SW 1271 (cell line): ENCODE results near the gene FOXC2.

Experiments used
- DNase-seq, 2 experiments: peaks; one replicate each; lab custom pipeline; 2025; lab: John Stamatoyannopoulos, UW

FOXC2 gene

GRCh38 chr16:86573646-86574508, 7.2 kb downstream of the FOXC2 start:
- no peak for DNase-seq

GRCh38 chr16:86574646-86575045, 8.0 kb downstream of the FOXC2 start:
- no peak for DNase-seq

- DNase-seq: no peak
These were observed 8.6 kb downstream of the FOXC2 start for GRCh38 chr16:86575095-86575685.

GRCh38 chr16:86575754-86576557, 9.3 kb downstream of the FOXC2 start:
- peak; percentile 38 to 82 for DNase-seq

- DNase-seq: no peak
These were observed 10.1 kb downstream of the FOXC2 start for GRCh38 chr16:86576591-86577313.

GRCh38 chr16:86577314-86577971, 10.8 kb downstream of the FOXC2 start:
- no peak for DNase-seq

- DNase-seq: no peak
These were observed 11.5 kb downstream of the FOXC2 start, which contains the start of gene FOXL1 for GRCh38 chr16:86578061-86578599. FOXL1 (plus strand) TSS chr16:86578549; CDS start chr16:86578724, 175 bp downstream.

- no peak for DNase-seq
These were observed 12.1 kb downstream of the FOXC2 start for GRCh38 chr16:86578611-86579267.

- no peak for DNase-seq
These were observed 12.8 kb downstream of the FOXC2 start for GRCh38 chr16:86579268-86580062.

GRCh38 chr16:86580063-86580790, 13.6 kb downstream of the FOXC2 start:
- no peak for DNase-seq

- no peak for DNase-seq
These were observed 14.2 kb downstream of the FOXC2 start for GRCh38 chr16:86580791-86581170.

GRCh38 chr16:86581458-86581857, 14.8 kb downstream of the FOXC2 start:
- no peak for DNase-seq

GRCh38 chr16:86584071-86584685, 17.5 kb downstream of the FOXC2 start:
- no peak for DNase-seq

GRCh38 chr16:86584726-86585721, 18.4 kb downstream of the FOXC2 start:
- no peak for DNase-seq

- no peak for DNase-seq
These were observed 19.4 kb downstream of the FOXC2 start for GRCh38 chr16:86585821-86586611.

GRCh38 chr16:86587487-86587886, 20.9 kb downstream of the FOXC2 start:
- no peak for DNase-seq
